Activated CD4-positive, alpha-beta T cell treated with anti-CD3 and anti-CD28 coated beads, Interleukin-2, amount 50 U/mL, for 4 hours (primary cell): ENCODE data around the gene FHDC1.

ENCODE experiments used
- DNase-seq, 2 experiments: peaks; one replicate each; pipeline ENCODE4 v3.0.0-alpha.2; 2020

Gene FHDC1

DNA sequence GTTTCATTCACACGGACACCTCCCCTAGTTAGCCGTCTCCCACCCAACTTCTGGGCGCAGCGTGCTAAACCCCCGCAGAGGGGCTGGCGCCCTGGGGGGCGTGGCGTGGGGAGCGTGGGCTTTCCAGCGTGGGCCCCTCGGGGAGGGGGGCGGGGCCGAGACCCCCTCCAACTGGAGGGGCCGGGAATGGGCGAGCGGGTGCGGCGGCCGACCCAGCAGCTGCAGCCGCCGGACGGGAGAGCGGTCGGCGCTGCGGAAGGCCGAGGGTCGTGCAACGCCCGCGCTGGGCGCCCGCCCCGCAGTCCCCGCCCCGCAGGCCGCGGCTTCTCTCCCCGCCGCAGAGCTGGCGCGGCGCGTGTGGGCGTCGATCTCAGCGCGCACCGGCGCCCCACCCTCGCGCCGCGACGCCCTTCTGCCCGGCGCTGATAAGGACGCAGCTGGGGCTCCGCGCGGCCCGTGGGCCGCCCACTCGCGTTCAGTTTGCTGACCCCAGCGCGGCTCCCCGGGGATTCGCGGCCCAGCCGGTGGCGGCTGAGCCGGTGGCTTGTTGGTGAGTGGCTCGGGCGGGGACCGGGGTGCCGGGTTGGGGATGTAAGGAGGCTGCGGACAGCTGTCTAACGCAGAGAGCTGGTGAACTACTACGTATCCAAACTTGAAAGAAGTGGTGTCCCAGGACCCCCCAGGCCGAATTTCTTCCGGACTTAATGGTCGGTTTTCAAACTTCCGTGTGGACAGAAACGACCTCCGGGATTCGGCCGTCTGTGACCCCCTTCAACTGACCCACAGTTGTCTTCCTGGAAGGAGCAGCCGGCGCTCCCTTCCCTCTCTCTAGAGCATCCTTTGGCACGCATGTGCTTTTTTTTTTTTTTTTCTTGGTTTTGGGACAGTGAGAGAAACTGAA, 1.5 kb downstream of the FHDC1 start:
- no peak for DNase-seq

DNA sequence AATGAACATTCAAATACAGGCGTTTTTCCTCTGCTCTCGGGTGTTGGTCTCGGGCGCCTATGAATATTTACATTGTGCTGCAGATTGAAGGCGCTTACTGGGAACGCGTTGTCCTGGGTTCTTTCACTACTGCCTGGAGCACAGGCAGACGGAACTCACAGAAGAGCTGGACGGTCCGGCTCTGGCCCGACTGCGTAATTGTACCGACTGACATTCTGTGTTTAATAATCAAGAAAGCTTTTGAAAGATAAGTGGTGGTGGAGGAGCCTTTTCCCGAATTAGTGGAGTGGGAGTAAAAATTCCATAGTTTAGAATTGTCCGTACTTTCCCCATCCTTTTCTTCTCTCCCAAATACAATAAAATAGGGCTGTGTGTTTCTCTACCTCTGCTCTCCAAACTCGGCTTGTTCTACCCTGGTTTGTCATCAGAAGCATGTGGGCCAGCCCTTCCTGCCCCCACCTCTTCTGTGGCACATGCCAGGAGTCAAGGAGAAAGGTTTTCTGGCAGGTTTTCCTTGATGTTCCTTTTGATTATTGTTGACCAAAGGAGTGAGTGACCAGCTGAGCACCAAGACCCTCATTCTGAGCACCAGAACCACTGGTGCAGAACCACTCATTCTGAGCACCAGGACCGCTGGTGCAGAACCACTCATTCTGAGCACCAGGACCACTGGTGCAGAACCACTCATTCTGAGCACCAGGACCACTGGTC, 2.3 kb downstream of the FHDC1 start:
- no peak for DNase-seq

DNA sequence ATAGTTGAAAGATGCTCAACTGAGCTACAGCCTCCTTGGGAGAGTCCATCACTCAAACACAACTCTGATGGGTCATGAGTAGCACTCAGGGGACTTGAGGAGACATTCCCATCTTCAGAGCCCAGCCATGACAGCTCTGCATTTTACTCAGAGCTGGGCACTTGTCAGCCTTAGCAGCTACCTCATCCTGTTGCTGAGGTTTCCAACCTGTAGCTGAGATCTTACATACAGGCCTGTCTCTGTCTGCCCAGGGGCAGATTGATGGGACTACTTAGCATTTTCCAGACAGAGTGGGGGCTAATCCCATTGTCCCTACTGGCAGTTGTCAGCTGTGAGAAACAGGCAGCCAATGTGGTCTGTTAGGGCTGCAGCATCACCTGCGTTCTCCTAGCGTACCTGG, 3.5 kb downstream of the FHDC1 start:
- DNase-seq = no peak

DNA sequence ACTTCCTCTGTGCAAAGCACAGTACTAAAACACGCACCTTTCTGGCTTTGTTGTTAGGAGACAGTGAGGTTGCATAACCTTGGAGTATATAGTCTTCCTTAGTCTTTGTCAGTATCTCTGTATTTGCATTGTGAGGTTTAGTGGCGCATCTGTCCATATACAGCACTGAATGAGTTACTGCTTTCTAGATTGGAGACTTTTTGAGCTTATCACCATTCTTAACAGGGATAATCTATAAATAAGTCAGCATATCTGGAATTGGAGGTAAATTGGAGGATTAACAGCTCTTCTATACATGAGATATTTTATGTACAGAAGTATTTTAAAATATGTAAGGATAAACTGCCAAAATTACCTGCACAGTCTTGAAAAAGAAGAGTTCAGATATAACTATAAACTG, 4.3 kb downstream of the FHDC1 start:
- DNase-seq = no peak

DNA sequence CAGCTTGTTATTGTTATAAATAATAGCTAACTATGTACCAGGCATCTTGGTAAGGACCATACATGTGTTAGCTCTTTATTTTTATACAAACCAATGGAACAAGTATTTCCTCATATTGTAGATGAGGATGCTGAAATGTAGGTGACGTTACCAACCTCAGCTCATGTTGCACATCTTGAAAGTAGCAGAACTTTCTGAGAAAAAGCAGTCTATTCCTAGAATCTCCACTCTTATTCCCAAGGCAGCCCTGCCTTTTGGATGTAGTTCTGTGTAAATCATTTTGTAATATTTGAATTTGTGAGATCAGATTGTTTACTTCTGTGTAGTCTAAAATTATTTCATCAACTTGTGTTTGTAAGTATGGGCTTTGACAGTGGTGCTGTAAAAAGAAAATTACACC, 5.3 kb downstream of the FHDC1 start:
- DNase-seq = no peak

DNA sequence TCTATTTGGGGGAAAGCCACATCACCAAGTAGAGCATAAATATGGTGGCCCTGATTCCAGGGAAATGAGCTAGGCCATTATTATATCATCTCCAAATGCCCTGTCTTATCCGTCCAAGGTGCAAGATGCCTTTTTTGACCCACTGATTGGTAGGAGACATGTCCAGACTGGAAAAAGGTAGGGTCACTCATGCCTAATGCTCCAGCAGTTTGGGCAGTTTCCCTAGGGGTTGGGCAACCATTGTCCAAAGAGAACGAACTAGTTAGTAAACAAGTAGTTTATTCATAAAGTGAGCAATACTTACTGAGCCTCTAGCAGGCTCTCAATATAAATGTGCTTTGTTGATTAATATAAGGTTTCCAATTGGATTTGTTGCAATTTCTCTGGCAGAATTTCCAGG, 6.2 kb downstream of the FHDC1 start:
- no peak for DNase-seq

DNA sequence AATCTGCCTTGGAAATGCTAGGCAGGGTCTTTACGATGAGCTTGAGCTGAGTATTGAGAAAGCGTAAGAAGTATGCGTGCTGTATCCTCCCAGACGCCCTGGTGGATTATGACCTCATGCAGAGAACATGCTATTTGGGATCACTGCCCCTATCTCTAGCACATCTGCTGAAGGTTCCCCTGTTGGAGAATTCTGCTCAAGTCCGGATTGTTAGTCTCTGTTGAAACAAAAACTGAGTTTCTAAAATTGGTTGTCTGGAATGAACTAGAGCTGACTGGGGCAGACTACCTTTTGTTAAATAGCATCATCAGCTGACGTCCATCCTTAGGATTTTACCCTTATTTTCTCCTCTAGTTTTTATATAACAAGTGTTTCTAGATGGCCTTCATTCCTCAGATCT, 7.5 kb downstream of the FHDC1 start:
- DNase-seq = no peak

DNA sequence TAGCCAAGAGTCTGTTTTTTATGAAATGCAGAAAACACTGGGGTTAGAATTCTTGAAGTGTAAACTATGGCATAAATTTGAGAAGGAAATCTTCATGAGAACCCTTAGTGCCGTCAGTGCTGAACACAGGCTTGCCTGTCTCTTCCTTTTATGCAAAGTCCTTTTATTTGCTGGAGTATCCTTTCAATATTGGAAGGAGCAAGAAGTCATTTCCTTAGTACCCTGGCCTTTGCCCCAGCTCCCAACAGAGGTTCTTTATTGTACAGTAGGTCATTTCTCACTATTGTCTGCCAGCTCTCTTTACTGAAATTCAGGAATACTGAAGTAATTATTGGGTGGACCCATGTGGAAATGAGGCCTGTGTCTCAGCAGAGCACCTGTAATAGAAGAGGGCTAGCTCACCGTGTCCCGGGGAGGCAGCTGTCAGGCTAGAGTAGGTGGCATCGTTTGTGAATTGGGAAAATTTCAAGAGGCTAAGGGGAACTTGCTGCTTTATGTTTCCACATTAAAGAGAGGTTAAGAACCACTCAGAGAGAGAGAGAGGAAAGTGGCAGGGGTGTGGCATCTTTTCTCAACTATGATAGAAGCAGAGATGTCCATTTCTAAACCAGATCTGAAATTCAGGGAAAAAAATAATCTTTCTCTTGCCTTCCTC, 8.7 kb downstream of the FHDC1 start:
- no peak for DNase-seq

DNA sequence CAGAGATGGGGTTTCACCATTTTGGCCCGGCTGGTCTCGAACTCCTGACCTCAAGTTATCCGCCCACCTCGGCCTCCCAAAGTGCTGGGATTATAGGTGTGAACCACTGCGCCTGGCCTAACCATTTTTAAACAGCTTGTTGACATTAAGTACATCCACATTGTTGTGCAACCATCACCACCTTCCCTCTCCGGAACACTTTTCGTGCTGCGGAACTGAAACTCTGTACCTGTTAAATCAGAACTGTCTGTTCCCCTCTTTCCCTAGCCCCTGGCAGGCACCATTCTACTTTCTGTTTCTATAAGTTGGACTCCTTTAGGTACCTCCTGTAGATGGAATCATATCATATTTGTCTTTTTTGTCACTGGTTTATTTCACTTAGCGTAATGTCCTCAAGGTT, 9.5 kb downstream of the FHDC1 start:
- no peak for DNase-seq

DNA sequence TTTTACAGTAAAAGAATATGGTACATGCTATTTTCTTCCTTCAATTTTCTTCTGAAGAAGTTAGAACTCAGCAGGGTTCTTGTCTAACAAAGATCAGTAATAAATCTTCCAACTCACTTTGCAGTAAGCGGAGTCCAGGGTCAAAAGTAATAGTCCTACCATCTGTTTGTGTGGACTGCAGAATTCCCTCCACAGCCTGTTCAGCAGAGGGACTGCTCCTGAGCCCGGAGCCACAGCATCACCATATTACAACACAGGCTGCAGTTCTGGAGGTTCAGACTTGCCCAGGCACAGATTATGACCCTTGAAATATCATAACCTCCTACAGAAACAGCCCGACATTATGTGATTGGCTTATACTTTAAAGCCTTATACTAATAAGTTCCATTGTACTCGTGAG, 10.3 kb downstream of the FHDC1 start:
- no peak for DNase-seq

DNA sequence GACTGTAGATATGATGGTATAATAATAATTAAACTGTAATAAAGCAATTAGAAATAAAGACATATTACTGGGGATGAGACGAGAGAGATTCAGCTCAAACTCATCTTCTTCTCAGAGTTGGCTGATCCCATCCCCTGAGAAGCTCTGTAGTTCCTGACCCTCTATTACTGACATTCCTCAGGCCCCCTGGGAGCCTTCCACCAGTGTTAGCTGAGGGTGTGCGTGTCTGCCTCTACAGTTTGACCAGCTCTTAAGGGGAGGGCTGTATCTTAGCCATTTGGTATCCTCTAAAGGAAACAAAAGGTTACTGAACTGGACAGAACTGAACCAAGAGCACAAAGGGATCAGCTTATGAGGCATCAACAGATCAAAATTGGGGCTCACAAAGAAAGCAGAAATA, 11.2 kb downstream of the FHDC1 start:
- DNase-seq = no peak

DNA sequence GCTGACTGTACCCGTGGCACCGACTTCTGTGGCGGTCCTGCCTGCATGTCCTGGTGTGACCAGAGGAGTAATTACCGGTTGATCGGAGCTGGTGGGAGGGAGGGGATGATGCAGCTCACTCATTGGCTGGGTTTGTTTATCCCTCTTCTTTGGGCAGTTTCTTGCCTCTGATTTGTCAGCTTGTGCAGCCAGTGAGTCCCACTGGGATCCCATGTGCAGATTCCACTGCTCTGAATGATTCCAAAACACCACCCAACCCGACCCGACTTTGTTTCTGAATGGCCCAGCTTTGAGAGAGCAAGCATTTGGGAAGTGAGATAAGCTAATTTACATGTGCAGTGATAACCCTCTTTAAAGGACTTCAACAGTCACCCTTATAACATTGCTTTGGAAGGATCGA, 13.8 kb downstream of the FHDC1 start:
- no peak for DNase-seq

DNA sequence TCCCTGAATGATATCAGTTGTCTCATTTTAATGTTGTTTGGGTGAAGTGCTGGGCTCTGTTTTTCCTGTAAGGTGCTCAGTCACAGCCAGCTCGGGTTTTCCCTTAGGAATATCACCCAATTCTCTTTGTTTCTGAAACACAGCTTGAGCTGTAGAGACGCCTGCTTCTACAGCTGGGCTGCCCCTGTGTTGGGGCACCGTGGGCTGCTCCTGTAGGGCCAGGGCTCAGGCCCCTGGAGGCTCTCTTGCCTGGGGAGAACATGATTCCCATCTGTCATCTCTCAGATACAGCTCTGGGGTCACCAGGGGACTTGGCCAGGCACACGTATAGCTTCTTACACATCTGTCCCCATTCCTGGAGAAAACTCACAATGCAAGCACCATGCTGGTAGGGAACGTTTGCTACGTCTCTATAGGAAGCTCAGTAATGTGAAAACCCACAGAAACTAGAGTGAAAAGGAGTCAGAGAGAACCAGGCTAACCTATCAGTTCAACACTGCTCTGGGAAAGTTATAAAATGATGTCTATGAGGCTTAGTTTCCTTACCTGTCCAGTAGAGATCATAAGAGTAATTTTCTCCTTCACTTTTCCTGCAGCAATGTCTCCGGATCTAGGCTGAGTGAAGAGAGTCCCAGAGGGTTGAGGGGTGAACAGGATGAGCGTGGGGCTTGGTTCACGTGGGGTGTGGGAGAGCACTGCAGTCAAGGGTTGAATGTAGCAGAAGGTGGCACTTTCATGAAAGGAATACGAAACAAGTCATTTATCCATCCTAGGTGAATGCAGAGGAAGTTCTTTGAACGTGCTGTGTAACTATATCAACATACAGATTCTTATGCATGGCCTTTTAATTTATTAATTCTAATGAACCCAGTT, 14.5 kb downstream of the FHDC1 start:
- no peak for DNase-seq

DNA sequence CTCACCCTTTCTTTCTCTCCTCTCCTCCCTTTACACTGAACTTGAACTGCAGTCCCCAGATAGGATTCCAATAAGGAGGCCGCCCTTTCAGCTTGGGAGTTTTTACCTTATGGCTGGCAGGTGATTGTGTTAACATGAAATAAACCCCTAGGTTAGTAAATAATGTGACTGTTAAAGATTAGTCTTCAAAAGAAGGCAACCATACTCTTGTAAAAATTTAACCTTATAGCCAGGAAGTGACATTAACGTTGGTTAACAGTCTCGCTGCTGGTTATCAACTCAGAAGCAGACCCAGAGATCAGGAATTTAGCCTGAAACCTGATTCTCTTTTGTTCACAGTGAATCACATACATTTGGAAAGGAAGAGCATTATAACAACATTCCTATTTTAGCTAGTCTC, 15.2 kb downstream of the FHDC1 start:
- DNase-seq = no peak

DNA sequence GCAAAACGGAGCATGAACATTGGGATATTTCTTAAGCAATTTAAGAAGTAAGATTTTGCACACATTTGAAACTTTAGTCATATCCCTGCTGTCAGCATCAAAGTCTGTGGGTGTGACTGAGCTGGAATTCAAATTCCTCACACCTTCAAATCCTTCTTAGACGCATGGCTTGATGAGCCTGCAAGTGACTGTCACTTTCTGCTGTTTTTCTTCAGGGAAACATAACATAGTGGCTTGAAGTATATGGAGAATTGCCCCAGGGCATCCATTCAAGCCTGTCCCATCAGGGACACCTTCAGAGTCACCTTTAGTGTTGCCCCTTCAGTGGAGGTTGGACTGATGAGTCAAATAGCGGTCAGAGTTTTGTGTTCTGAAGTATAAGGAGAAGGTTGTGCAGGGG, 17.4 kb downstream of the FHDC1 start:
- DNase-seq = no peak

DNA sequence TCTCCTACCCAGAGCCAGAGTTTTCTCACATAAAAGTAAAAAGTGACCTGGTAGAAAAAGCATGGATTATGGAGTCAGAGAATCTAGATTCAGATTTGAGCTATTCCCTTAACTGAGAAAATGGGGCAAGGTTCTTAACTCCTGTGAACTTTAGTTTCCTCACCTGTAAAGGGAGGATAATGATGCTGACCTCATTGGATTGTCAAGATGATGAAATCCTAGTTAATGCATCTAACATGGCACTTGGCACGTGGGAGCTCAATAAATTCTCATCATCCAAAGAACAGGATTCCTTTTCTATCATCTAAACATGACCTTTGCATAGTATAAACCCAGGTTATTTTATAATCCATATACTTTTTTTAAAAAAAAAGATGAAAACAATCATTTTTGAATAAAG, 18.6 kb downstream of the FHDC1 start:
- DNase-seq = no peak

DNA sequence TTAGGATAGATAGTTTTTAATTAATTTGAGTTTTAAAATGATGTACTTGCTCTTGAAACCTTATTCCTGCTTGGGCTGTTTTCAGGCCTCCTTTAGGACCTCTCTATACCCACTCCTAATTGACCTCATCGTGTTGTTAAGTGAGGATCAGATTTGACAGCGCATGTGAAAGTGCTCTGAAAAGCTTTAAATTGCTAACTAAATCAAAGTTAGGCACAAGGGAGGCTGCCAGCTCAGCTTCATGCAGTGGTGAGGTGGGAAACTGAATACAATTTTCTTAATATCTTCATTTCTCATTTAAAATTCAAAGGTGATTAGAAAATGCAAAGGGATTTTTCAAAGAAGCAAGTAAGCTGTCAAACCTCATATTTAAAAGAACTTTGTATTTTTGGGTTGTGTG, 20.0 kb downstream of the FHDC1 start:
- DNase-seq = no peak

DNA sequence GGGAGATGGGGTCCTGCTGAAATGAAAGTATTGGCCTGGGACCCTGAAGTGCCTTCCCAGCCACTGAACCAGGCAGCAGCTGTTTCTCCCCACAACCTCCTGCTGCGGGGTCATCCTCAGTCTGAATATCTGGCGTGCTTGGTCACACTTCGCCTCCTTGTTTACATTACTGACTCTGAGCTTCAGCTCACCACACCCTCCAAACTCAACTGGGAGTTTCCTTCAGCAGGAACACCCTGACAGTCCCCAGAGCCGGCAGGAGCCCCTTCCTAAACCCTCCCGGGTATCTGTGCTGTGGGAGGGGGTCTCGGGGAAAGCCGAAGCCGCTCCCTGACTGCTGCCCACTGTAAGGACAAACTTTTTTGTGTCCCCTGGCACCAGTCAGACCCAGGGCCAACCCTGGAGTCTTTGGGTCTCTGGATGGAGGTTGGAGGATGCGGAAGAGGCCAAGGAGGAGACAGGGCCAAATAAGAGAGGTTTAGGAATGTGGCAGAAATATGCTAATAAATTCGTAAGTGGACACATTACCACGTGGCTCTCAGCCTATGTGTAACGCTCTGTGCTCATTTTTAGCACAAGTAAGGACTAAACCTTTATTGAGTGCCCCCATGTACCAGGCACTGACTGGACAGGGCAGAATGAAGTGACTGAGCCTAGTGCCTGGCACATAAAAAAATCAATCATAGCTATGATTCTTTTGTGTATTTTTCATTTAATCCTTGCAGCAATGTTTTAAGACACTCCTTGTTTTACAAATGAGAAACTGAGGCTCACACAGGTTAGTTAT, 20.7 kb downstream of the FHDC1 start:
- no peak for DNase-seq

DNA sequence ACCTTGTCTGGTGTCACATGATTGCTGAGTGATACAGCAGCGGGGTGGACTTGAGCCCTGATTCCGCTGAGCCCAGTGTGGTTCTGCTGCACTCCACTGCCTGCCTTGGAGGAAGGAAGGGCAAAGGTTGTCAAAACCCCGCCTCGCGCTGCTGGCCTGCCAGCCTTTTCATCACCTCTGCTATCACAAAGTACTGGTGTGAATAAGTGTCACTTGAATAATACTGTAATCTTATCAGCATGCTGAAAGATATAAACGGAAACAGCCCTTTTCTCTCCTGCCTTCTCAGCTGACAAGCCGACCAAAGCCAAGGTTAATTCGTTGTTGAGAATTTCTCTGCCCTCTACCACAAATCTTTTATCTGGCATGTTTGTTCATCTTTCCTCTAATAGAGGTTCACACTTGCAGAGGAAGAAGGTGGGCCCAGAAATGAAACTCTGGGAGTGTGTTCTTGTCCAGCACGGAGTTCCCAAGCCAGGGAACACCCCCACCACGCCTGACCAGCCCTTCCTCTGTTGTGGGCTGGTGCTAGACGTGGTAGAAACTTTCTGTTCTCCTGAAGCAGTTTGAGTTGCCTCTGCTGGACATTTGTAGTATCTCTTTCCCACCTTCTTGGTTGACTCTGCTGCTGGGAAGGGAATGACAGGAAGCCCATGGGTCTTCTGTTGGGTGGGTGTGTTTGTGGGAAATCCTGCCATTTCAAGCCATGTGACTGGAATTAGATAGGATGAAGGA, 21.5 kb downstream of the FHDC1 start:
- no peak for DNase-seq

DNA sequence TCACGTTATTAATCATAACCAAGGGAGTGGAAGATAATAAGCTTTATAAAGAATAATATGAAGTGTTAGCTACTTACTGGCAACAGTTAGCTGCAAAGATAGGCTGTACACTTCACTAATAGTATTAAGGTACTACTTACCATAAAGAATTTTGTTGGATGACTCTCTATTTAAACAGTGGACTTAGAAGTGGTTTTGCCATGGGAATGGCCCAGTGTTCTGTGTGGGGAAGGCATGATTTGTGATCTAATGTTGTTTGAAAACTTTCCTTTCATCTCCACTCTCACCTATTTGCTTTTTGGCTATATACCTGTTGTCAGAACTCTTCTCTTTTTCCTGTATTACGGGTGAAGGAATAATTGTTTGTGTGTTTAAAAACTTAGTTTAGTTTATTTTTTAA, 23.0 kb downstream of the FHDC1 start:
- no peak for DNase-seq

DNA sequence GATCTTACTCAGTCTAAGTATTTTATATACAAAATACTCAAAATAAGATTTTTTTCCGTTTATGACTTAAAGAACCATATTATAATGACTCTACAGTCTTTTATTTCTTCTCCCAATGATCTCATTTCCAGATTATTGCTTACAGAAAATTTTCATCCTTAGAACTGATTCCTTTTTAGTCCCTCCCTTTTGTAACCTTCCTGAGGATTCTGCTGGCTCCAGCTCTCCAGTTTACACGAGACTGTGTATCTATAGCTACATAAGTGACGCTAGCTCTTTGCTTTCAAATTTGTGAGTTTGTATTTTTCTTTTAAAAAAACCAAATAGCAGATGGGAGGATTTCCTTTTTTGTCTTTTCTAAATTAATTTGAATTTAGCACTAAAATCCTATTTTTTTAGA, 24.0 kb downstream of the FHDC1 start:
- no peak for DNase-seq
